Testis (tissue), 3 donors: ENCODE measurements around the gene PLPP2. TPM values are rescaled to one million over a fixed set of nuclear protein-coding genes. Genes with fewer than 3 reads are reported as not detected.

Experiments used
- DNase-seq: peaks from one replicate; pipeline ENCODE4 v3.0.0-alpha.2; 2019
- H3K27ac ChIP-seq, 2 donors: fragments of 200-600 bp; sonication (generic); one replicate each; pipeline ENCODE4 v1.5.1; 2019
- H3K27me3 ChIP-seq: fragments of 200-600 bp; sonication (generic); one replicate; pipeline ENCODE4 v1.5.1; 2019
- H3K36me3 ChIP-seq: fragments of 200-600 bp; sonication (generic); one replicate; pipeline ENCODE4 v1.5.1; 2017; ENCODE audit warnings: low read depth; ENCODE audit errors: missing control alignments
- H3K4me1 ChIP-seq: fragments of 200-600 bp; sonication (generic); one replicate; pipeline ENCODE4 v1.5.1; 2019
- H3K4me3 ChIP-seq, 2 donors: fragments of 200-600 bp; sonication (generic); one replicate each; pipeline ENCODE4 v1.5.1; 2017 to 2019
- H3K9me3 ChIP-seq: fragments of 200-600 bp; sonication (generic); one replicate; pipeline ENCODE4 v1.5.1; 2017
- CTCF ChIP-seq, 3 experiments: fragments of 450-650 bp in 2 of 3; fragments of 200-600 bp in 1 of 3; sonication (generic) in 1 of 3; IDR thresholded peaks; one replicate each; pipeline ENCODE4 v1.5.1; 2016 to 2019; ENCODE audit warnings: antibody characterized with exemption in 3 of 3, mild to moderate bottlenecking in 2 of 3, moderate library complexity in 1 of 3
- POLR2A ChIP-seq: fragments of 450-650 bp; IDR thresholded peaks from one replicate; pipeline ENCODE4 v1.6.1; 2017; ENCODE audit warnings: antibody characterized with exemption, mild to moderate bottlenecking, moderate library complexity
- WGBS, 2 donors: methylation state at CpG; one replicate each; pipeline ENCODE4 v1.1.5; 2018; 5-methylcytosine and 5-hydroxymethylcytosine counted together
- intact Hi-C: fragments of 100-400 bp; cut with DNase I; formaldehyde crosslinking; loops from one replicate; pipeline ENCODE4 v1.15.1; 2023; ENCODE audit warnings: low total_unique reads
- polyA plus RNA-seq: library from polyadenylated mRNA; stranded (reverse); fragments of 350-450 nt; fragmentation: Illumina TruSeq; extraction: RNeasy Lipid Tissue Mini Kit (QIAGEN cat#74804); gene quantifications from one replicate; pipeline ENCODE4 v1.2.3, GENCODE V29; 2014; ENCODE audit warnings: low read depth, low replicate concordance; ENCODE audit not compliant: insufficient read depth
- total RNA-seq, 2 donors: library from RNA; depleted of rRNA; stranded (reverse); fragments of >200 nt; gene quantifications; one replicate each; pipeline ENCODE4 v1.2.3, GENCODE V29; 2016

The PLPP2 gene
- total and polyA plus RNA-seq, 3 donors from 2014 or later: 12.0 to 21.4 (median 18.1) TPM

- Histone ChIP-seq H3K27ac (no peak overlapping the region), H3K4me1 (no peaks in the 10 kb centered on the region), H3K36me3 (no peaks in the 10 kb centered on the region), H3K9me3 (no peaks in the 10 kb centered on the region), H3K27me3 (no peaks in the 10 kb centered on the region), H3K4me3 (no peak overlapping the region)
- 94 to 95% methylated on average over 10 of the region's 10 CpGs for WGBS, 2 donors
- DNase-seq: no peak
- intact Hi-C loops: no loop called here
- TF ChIP-seq CTCF (IDR thresholded peaks at IDR 0.05) (no peak), POLR2A (no peak)
Observed at GRCh38 chr19:317710-318508, 26.7 kb upstream of the PLPP2 start.

GRCh38 chr19:315811-316210 is 24.6 kb upstream of the PLPP2 start:
- Histone ChIP-seq H3K27me3 (no peaks in the 10 kb centered on the region), H3K4me1 (no peaks in the 10 kb centered on the region), H3K36me3 (no peaks in the 10 kb centered on the region), H3K9me3 (no peaks in the 10 kb centered on the region), H3K27ac (no peak overlapping the region), H3K4me3 (no peak overlapping the region)
- DNase-seq: no peak
- TF ChIP-seq CTCF (IDR thresholded peaks at IDR 0.05) (no peak), POLR2A (no peak)
- intact Hi-C loops: no loop called here
- WGBS, 2 donors: 92 to 93% methylated on average over 8 of the region's 8 CpGs

GRCh38 chr19:313988-314815 is 23.0 kb upstream of the PLPP2 start:
- no peak overlapping the region for H3K4me3 ChIP-seq
- intact Hi-C loops: no loop called here
- no peaks in the 10 kb centered on the region for H3K27me3 ChIP-seq
- no peaks in the 10 kb centered on the region for H3K4me1 ChIP-seq
- DNase-seq: no peak
- H3K27ac ChIP-seq: no peak overlapping the region
- H3K36me3 ChIP-seq: no peaks in the 10 kb centered on the region
- TF ChIP-seq CTCF (IDR thresholded peaks at IDR 0.05): no peak
- no peak for TF ChIP-seq POLR2A
- 88 to 90% methylated on average over 20 to 22 of the region's 22 CpGs for WGBS, 2 donors
- no peaks in the 10 kb centered on the region for H3K9me3 ChIP-seq

GRCh38 chr19:313169-313987 is 22.2 kb upstream of the PLPP2 start:
- Histone ChIP-seq H3K36me3 (no peaks in the 10 kb centered on the region), H3K27ac (no peak overlapping the region), H3K4me1 (no peaks in the 10 kb centered on the region), H3K4me3 (no peak overlapping the region), H3K9me3 (no peaks in the 10 kb centered on the region), H3K27me3 (no peaks in the 10 kb centered on the region)
- WGBS, 2 donors: 73 to 93% methylated on average over 15 to 23 of the region's 23 CpGs
- intact Hi-C loops: no loop called here
- no peak for DNase-seq
- TF ChIP-seq CTCF (IDR thresholded peaks at IDR 0.05): no peak
- TF ChIP-seq POLR2A: no peak
